Epithelial cell of proximal tubule (primary cell): ENCODE measurements around the gene SV2B. TPM values are rescaled to one million over a fixed set of nuclear protein-coding genes. Genes with fewer than 3 reads are reported as not detected.
A peak's percentile ranks its signal among the peaks of the same experiment; 100 is the strongest.

ENCODE experiments used
- DNase-seq: peaks from one replicate; pipeline ENCODE4 v3.0.0-alpha.2; 2011; ENCODE audit warnings: low read depth
- H3K4me3 ChIP-seq: 2 replicates; pipeline ENCODE4 v1.5.1; 2011; ENCODE audit warnings: low read depth, mild to moderate bottlenecking, low read length
- CTCF ChIP-seq: conservative IDR thresholded peaks from 2 replicates; pipeline ENCODE4 v1.5.1; 2012; ENCODE audit warnings: low read depth, mild to moderate bottlenecking, low read length
- total RNA-seq: library from RNA; depleted of rRNA; stranded (reverse); fragments of >200 nt; gene quantifications from 2 replicates; pipeline ENCODE4 v1.2.3, GENCODE V29; 2015

Gene SV2B
- total RNA-seq, 1 donor from 2014 or later, result not detected

- no peak for TF ChIP-seq CTCF
- H3K4me3 ChIP-seq, result no peak overlapping the region
- DNase-seq, result peak; percentile 74
Measured at GRCh38 chr15:91135201-91136130, 35.4 kb downstream of the SV2B start.

- no peak for DNase-seq
- no peak for TF ChIP-seq CTCF
Measured at GRCh38 chr15:91136386-91136923, 36.4 kb downstream of the SV2B start.

GRCh38 chr15:91140601-91141000 lies 40.5 kb downstream of the SV2B start:
- no peak for TF ChIP-seq CTCF
- no peak overlapping the region for H3K4me3 ChIP-seq
- no peak for DNase-seq

More at GRCh38 chr15:91136386-91136923, 36.4 kb downstream of the SV2B start:
- H3K4me3 ChIP-seq, result no peak overlapping the region

GRCh38 chr15:91141097-91141496 lies 41.0 kb downstream of the SV2B start:
- no peak for DNase-seq
- TF ChIP-seq CTCF, result no peak
- H3K4me3 ChIP-seq, result no peak overlapping the region

- peak; percentile 63 for TF ChIP-seq CTCF
- no peak overlapping the region for H3K4me3 ChIP-seq
- DNase-seq, result no peak
Measured at GRCh38 chr15:91142106-91142744, 42.2 kb downstream of the SV2B start.

- no peak for DNase-seq
- TF ChIP-seq CTCF, result no peak
- H3K4me3 ChIP-seq, result no peak overlapping the region
Measured at GRCh38 chr15:91142946-91143345, 42.9 kb downstream of the SV2B start.
